Neuronal stem cell (in vitro differentiated cells): Measurements from ENCODE around the gene IFT122.
A peak's percentile ranks its signal among the peaks of the same experiment; 100 is the strongest.

Experiments used
- DNase-seq: peaks from one replicate; pipeline ENCODE4 v3.0.0-alpha.2; 2013; ENCODE audit warnings: low spot score
- H2AFZ ChIP-seq: one replicate; pipeline ENCODE4 v1.6.1; 2013; ENCODE audit warnings: mild to moderate bottlenecking, low read length, inconsistent platforms
- H2AK5ac ChIP-seq: 2 replicates; pipeline ENCODE4 v1.6.1; 2013; ENCODE audit warnings: low read depth, mild to moderate bottlenecking, inconsistent platforms, low read length, moderate library complexity, mixed read lengths
- H2BK120ac ChIP-seq: 2 replicates; pipeline ENCODE4 v1.6.1; 2013; ENCODE audit warnings: low read depth, mild to moderate bottlenecking, inconsistent platforms, low read length, moderate library complexity, mixed read lengths
- H2BK12ac ChIP-seq: one replicate; pipeline ENCODE4 v1.6.1; 2013; ENCODE audit warnings: low read length, inconsistent platforms
- H2BK15ac ChIP-seq: 2 replicates; pipeline ENCODE4 v1.6.1; 2013; ENCODE audit warnings: mild to moderate bottlenecking, low read length, inconsistent platforms, mixed read lengths
- H2BK5ac ChIP-seq: one replicate; pipeline ENCODE4 v1.6.1; 2013; ENCODE audit warnings: inconsistent platforms, mild to moderate bottlenecking, low read length, moderate library complexity
- H3K14ac ChIP-seq: one replicate; pipeline ENCODE4 v1.6.1; 2013; ENCODE audit warnings: low read length, inconsistent platforms
- H3K18ac ChIP-seq: 2 replicates; pipeline ENCODE4 v1.6.1; 2013; ENCODE audit warnings: low read length, inconsistent platforms
- H3K23ac ChIP-seq: 2 replicates; pipeline ENCODE4 v1.6.1; 2013; ENCODE audit warnings: low read depth, mild to moderate bottlenecking, mixed read lengths, low read length, inconsistent platforms; ENCODE audit not compliant: poor library complexity
- H3K27ac ChIP-seq: replicated peaks from 3 replicates; pipeline ENCODE4 v1.5.1; 2013; ENCODE audit warnings: low read length, inconsistent platforms
- H3K27me3 ChIP-seq, 3 experiments: 2 replicates each; pipeline ENCODE4 v1.6.1; 2013; ENCODE audit warnings: low read length in 3 of 3, mild to moderate bottlenecking in 2 of 3, inconsistent platforms in 1 of 3, low read depth in 1 of 3, mixed read lengths in 1 of 3, moderate library complexity in 1 of 3; ENCODE audit not compliant: control insufficient read depth in 3 of 3, insufficient read depth in 3 of 3
- H3K36me3 ChIP-seq, 2 donors: replicated peaks in 1 of 2; 2 replicates each; pipeline ENCODE4 v1.6.1; 2013; ENCODE audit warnings: low read length in 2 of 2; ENCODE audit not compliant: control insufficient read depth in 2 of 2, insufficient read depth in 2 of 2
- H3K4ac ChIP-seq: 2 replicates; pipeline ENCODE4 v1.6.1; 2013; ENCODE audit warnings: inconsistent platforms, mild to moderate bottlenecking, low read length, moderate library complexity
- H3K4me1 ChIP-seq, 2 donors: 1 replicate in 1 of 2; 2 replicates in 1 of 2; pipeline ENCODE4 v1.6.1; 2013; ENCODE audit warnings: low read length in 2 of 2, low read depth in 1 of 2; ENCODE audit not compliant: control insufficient read depth in 2 of 2, insufficient read depth in 1 of 2
- H3K4me2 ChIP-seq: one replicate; pipeline ENCODE4 v1.6.1; 2013; ENCODE audit warnings: mild to moderate bottlenecking, low read length, inconsistent platforms; ENCODE audit not compliant: insufficient read depth, poor library complexity, severe bottlenecking
- H3K4me3 ChIP-seq, 2 donors: 2 replicates each; pipeline ENCODE4 v1.5.1; 2013; ENCODE audit warnings: low read length in 2 of 2, mild to moderate bottlenecking in 2 of 2, inconsistent platforms in 1 of 2, moderate library complexity in 1 of 2
- H3K79me1 ChIP-seq: one replicate; pipeline ENCODE4 v1.6.1; 2013; ENCODE audit warnings: low read depth, mild to moderate bottlenecking, inconsistent platforms, low read length, moderate library complexity
- H3K9ac ChIP-seq: one replicate; pipeline ENCODE4 v1.6.1; 2013; ENCODE audit warnings: mild to moderate bottlenecking, low read depth, low read length, inconsistent platforms; ENCODE audit not compliant: poor library complexity
- H3K9me3 ChIP-seq, 2 donors: replicated peaks in 1 of 2; 2 replicates each; pipeline versions ENCODE3 to v1.6.1; 2013; ENCODE audit warnings: low read length in 2 of 2, mild to moderate bottlenecking in 2 of 2, inconsistent platforms in 1 of 2, low read depth in 1 of 2, mixed read lengths in 1 of 2, moderate library complexity in 1 of 2; ENCODE audit not compliant: control insufficient read depth in 2 of 2, insufficient read depth in 1 of 2
- H4K8ac ChIP-seq: one replicate; pipeline ENCODE4 v1.6.1; 2013; ENCODE audit warnings: low read depth, mild to moderate bottlenecking, inconsistent platforms, low read length, moderate library complexity
- H4K91ac ChIP-seq: one replicate; pipeline ENCODE4 v1.6.1; 2013; ENCODE audit warnings: low read length, low read depth, mild to moderate bottlenecking, inconsistent platforms; ENCODE audit not compliant: poor library complexity
- WGBS, 2 donors: extraction: QIAGEN DNeasy Blood & Tissue Kit; methylation state at CpG; one replicate each; pipeline ENCODE4 v1.1.7; 2013; ENCODE audit warnings: missing lambda C conversion rate in 2 of 2, mixed read lengths in 1 of 2; ENCODE audit not compliant: insufficient read length in 2 of 2, insufficient replicate concordance in 1 of 2; ENCODE audit errors: extremely low coverage in 2 of 2; 5-methylcytosine and 5-hydroxymethylcytosine counted together

IFT122 gene

GRCh38 chr3:129549805-129550204 is 109.8 kb downstream of the IFT122 start:
- Histone ChIP-seq H3K36me3 (no peaks in the 10 kb centered on the region), H3K9me3 (no peaks in the 10 kb centered on the region), H2BK120ac (no peak overlapping the region), H3K4me3 (no peak overlapping the region), H3K9ac (no peak overlapping the region), H2BK15ac (no peak overlapping the region), H3K79me1 (no peaks in the 10 kb centered on the region), H2AK5ac (no peak overlapping the region), H3K27ac (no peak overlapping the region), H3K4me1 (peaks cover 11 to 22% of the 10 kb centered on the region in 2 donors), H3K18ac (no peak overlapping the region), H2BK12ac (no peak overlapping the region), H4K8ac (no peak overlapping the region), H3K4ac (no peak overlapping the region), H3K4me2 (no peak overlapping the region), H2BK5ac (no peak overlapping the region), H3K27me3 (no peaks in the 10 kb centered on the region), H4K91ac (no peak overlapping the region), H3K23ac (no peak overlapping the region), H3K14ac (no peak overlapping the region), H2AFZ (no peak overlapping the region)
- WGBS, 2 donors, result no CpG with 5 or more reads among the region's 3 CpGs
- no peak for DNase-seq

- H2BK15ac ChIP-seq, result peak overlapping the region; percentile 46
- H3K23ac ChIP-seq, result no peak overlapping the region
- H2AFZ ChIP-seq, result peak overlapping the region; percentile 63
- no peaks in the 10 kb centered on the region for H3K9me3 ChIP-seq
- H2BK120ac ChIP-seq, result peak overlapping the region; percentile 20
- H2BK5ac ChIP-seq, result no peak overlapping the region
- no peak overlapping the region for H3K4me3 ChIP-seq
- H2BK12ac ChIP-seq, result no peak overlapping the region
- H3K27me3 ChIP-seq, result no peaks in the 10 kb centered on the region
- WGBS, 2 donors, result no CpG with 5 or more reads among the region's 10 CpGs
- no peak overlapping the region for H3K14ac ChIP-seq
- no peak overlapping the region for H3K9ac ChIP-seq
- peaks cover 0 to 16% of the 10 kb centered on the region in 2 donors for H3K36me3 ChIP-seq
- H2AK5ac ChIP-seq, result no peak overlapping the region
- H3K79me1 ChIP-seq, result no peaks in the 10 kb centered on the region
- H4K8ac ChIP-seq, result no peak overlapping the region
- H3K4me1 ChIP-seq, result peaks cover 22 to 24% of the 10 kb centered on the region in 2 donors
- H3K4ac ChIP-seq, result no peak overlapping the region
- no peak overlapping the region for H4K91ac ChIP-seq
- no peak overlapping the region for H3K4me2 ChIP-seq
- H3K18ac ChIP-seq, result no peak overlapping the region
- no peak overlapping the region for H3K27ac ChIP-seq
- no peak for DNase-seq
Observed at GRCh38 chr3:129552287-129553050, 112.4 kb downstream of the IFT122 start.

- no peak overlapping the region for H3K27ac ChIP-seq
- H4K91ac ChIP-seq, result no peak overlapping the region
- H2AK5ac ChIP-seq, result peak overlapping the region; percentile 76
- no peak overlapping the region for H3K4me3 ChIP-seq
- H2BK120ac ChIP-seq, result peak overlapping the region; percentile 20
- no peaks in the 10 kb centered on the region for H3K79me1 ChIP-seq
- peak overlapping the region; percentile 50 for H3K18ac ChIP-seq
- no peaks in the 10 kb centered on the region for H3K9me3 ChIP-seq
- no peak overlapping the region for H3K4me2 ChIP-seq
- H3K14ac ChIP-seq, result no peak overlapping the region
- H2BK12ac ChIP-seq, result no peak overlapping the region
- peaks cover 0 to 22% of the 10 kb centered on the region in 2 donors for H3K36me3 ChIP-seq
- no CpG with 5 or more reads among the region's 6 CpGs for WGBS, 2 donors
- peak overlapping the region; percentile 19 for H3K23ac ChIP-seq
- DNase-seq, result no peak
- H3K4ac ChIP-seq, result no peak overlapping the region
- peak overlapping the region; percentile 23 for H2BK15ac ChIP-seq
- no peak overlapping the region for H4K8ac ChIP-seq
- no peak overlapping the region for H2BK5ac ChIP-seq
- H2AFZ ChIP-seq, result no peak overlapping the region
- peaks cover 17 to 31% of the 10 kb centered on the region in 2 donors for H3K4me1 ChIP-seq
- no peak overlapping the region for H3K9ac ChIP-seq
- H3K27me3 ChIP-seq, result no peaks in the 10 kb centered on the region
Observed at GRCh38 chr3:129553171-129553570, 113.1 kb downstream of the IFT122 start.

DNA sequence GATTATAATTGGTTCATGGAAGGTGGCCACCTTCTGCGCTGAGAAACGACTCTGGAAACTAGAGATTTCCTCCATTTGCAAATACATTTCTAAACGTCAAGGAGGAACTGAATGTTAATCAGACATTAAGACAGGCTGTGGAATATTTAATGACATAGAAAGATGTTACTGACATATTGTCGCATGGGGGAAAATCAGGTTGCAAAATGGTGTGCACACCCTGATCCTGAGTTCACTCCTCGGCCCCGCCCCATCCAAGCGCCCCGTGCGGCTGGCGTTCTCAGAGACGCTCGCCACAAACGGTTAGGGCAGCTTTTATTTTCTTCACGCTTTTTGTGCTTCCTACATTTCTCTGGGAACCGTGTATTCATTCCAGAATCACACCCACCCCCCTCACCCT is 113.7 kb downstream of the IFT122 start:
- DNase-seq, result no peak
- WGBS, 2 donors, result no CpG with 5 or more reads among the region's 15 CpGs
- H3K27ac ChIP-seq, result no peak overlapping the region

More for the DNA sequence above, 113.7 kb downstream of the IFT122 start:
- no peaks in the 10 kb centered on the region for H3K79me1 ChIP-seq
- H3K4me3 ChIP-seq, result no peak overlapping the region
- H3K4me1 ChIP-seq, result peaks cover 12 to 35% of the 10 kb centered on the region in 2 donors
- H2BK12ac ChIP-seq, result no peak overlapping the region
- no peak overlapping the region for H3K18ac ChIP-seq
- no peak overlapping the region for H3K9ac ChIP-seq
- H3K23ac ChIP-seq, result no peak overlapping the region
- H2AFZ ChIP-seq, result no peak overlapping the region
- no peak overlapping the region for H2BK120ac ChIP-seq
- H3K14ac ChIP-seq, result no peak overlapping the region
- H3K36me3 ChIP-seq, result peaks cover 0 to 28% of the 10 kb centered on the region in 2 donors
- no peak overlapping the region for H3K4ac ChIP-seq
- H3K4me2 ChIP-seq, result no peak overlapping the region
- H3K27me3 ChIP-seq, result no peaks in the 10 kb centered on the region
- H2AK5ac ChIP-seq, result no peak overlapping the region
- no peak overlapping the region for H4K91ac ChIP-seq
- H2BK5ac ChIP-seq, result no peak overlapping the region
- no peaks in the 10 kb centered on the region for H3K9me3 ChIP-seq
- no peak overlapping the region for H4K8ac ChIP-seq
- H2BK15ac ChIP-seq, result no peak overlapping the region
